Right cardiac atrium (tissue), 5 donors: Measurements from ENCODE around the gene CCNQ. TPM values are rescaled to one million over a fixed set of nuclear protein-coding genes. Genes with fewer than 3 reads are reported as not detected.

ENCODE experiments used
- ATAC-seq, 2 donors: fragments of 200-7000 bp; cut with Tn5 transposase; one replicate each; pipeline versions ENCODE4 v1.8.0 to v1.9.1; 2020; ENCODE audit warnings: moderate library complexity in 2 of 2, mild to moderate bottlenecking in 1 of 2
- DNase-seq, 3 donors: peaks; one replicate each; pipeline ENCODE4 v3.0.0-alpha.2; 2020
- H3K27ac ChIP-seq: one replicate; pipeline ENCODE4 v1.5.1; 2013; ENCODE audit warnings: mild to moderate bottlenecking, low read length, control low read depth, moderate library complexity
- H3K27me3 ChIP-seq: one replicate; pipeline ENCODE4 v1.6.1; 2013; ENCODE audit not compliant: control insufficient read depth, insufficient read depth
- H3K4me1 ChIP-seq: one replicate; pipeline ENCODE4 v1.6.1; 2013; ENCODE audit warnings: low read length; ENCODE audit not compliant: control insufficient read depth, insufficient read depth
- H3K4me3 ChIP-seq: one replicate; pipeline ENCODE4 v1.5.1; 2013; ENCODE audit warnings: low read length, control low read depth
- H3K9me3 ChIP-seq: one replicate; pipeline ENCODE4 v1.6.1; 2013; ENCODE audit warnings: low read length; ENCODE audit not compliant: control insufficient read depth
- WGBS: extraction: QIAGEN DNeasy Blood & Tissue Kit; methylation state at CpG from one replicate; pipeline ENCODE4 v1.1.7; 2013; 5-methylcytosine and 5-hydroxymethylcytosine counted together
- intact Hi-C, 4 donors: fragments of 100-400 bp; cut with DNase I; formaldehyde crosslinking; loops; one replicate each; pipeline versions ENCODE4 v1.11.0 to v1.14.0; 2022 to 2023
- polyA plus RNA-seq: library from polyadenylated mRNA; stranded (reverse); fragments of 200-250 nt; gene quantifications from one replicate; pipeline ENCODE4 v1.2.3, GENCODE V29; 2013
- total RNA-seq, 4 donors: library from RNA; stranded (reverse); fragmentation: NEBNext Ultra II Directional; extraction: Animal tissue kit (Norgen Biotek cat#: 25700); gene quantifications; one replicate each; pipeline ENCODE4 v1.2.1, GENCODE V29; 2021
- donor health status: healthy with polysubstance abuse.
- donor health status: DM: no; HTN: yes; CAD: no.
- donor health status: DM: no; HTN: no; CAD: no.
- donor health status: DM: no; HTN: yes; CAD: no; lungs with severe emphysema.
- donor health status: DM: yes; HTN: yes; CAD: no.

Gene CCNQ
- total and polyA plus RNA-seq, 5 donors: 24.4 to 55.0 (median 31.4) TPM

DNA sequence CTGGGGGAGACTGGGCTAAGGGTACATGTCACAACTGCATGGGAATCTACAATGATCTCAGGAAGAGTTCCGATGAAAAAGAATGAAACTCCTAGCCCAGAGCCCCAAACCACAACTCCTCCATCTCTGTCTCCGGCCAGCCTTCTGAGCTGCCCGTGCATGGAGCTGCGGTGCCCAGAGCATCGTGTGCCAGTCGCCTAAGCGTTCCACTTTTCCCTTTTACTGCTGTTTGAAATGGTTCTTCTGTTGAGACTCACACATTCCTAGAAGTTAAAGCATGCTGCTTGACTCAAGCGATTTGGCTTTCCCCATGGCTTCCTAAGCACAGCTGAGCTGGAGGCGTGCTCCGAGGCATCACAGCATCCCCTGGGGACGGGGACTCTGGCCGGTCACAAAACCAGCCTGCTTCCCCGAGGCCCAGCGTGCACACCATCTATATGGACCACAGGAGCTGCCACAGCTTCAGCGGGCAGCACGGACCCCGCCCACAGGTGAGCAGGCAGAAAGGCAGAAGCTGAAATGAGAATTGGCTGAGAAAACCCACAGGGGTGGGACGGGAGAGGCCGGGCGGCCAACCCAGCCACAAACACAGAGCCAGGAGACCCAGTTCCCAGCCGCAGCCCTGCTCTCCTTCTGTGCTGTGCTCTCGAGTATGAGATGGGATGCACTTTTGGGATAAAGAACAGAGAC, 5.0 kb downstream of the CCNQ start:
- intact Hi-C loops: loop anchor here in 1 of 4 donors (10.0 kb wide), 1 partner anchor 491 kb away; no protein-coding TSS in a partner anchor
- DNase-seq (no peak), ATAC-seq (no peak)
- Histone ChIP-seq H3K27ac (peak overlapping the region; percentile 34), H3K4me1 (no peaks in the 10 kb centered on the region), H3K27me3 (no peaks in the 10 kb centered on the region), H3K9me3 (no peaks in the 10 kb centered on the region), H3K4me3 (no peak overlapping the region)
- WGBS: 89% methylated on average over 22 of the region's 22 CpGs

DNA sequence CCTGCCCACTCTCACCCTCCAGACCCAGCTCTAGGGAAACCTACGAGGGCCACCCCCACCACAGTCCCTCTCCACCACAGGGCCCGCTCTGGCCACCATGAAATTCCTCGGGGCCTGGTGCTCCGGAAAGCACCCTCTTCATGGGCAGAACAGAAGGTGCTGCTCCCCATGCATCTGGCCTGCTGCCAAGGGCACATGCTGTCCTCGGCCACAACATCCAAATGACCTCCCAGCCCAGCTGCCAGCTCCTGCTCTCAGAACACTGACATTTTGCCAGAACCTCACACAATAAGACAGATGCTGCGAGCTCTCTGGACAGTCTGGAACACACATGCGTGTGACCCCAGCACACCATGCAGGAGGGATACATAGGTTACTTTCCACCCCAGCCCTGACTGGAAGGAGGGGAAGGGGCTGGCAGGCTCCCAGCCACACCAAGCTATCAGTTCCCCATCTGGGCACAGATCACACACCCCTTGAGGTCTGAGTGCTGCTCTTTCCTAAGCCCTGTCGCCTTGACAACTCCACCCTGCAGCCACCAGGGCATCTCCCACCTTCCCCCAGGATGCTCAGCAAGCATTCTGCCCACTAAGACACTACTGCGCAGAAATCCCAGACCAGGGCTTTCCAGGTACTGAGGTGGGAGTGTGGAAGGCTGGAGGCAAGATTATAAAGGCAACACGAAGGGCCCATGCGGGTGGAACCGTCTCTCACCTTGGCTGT, 5.8 kb downstream of the CCNQ start:
- 73% methylated on average over 12 of the region's 12 CpGs for WGBS
- intact Hi-C loops: loop anchor here in 1 of 4 donors (10.0 kb wide), 1 partner anchor 492 kb away; no protein-coding TSS in a partner anchor

DNA sequence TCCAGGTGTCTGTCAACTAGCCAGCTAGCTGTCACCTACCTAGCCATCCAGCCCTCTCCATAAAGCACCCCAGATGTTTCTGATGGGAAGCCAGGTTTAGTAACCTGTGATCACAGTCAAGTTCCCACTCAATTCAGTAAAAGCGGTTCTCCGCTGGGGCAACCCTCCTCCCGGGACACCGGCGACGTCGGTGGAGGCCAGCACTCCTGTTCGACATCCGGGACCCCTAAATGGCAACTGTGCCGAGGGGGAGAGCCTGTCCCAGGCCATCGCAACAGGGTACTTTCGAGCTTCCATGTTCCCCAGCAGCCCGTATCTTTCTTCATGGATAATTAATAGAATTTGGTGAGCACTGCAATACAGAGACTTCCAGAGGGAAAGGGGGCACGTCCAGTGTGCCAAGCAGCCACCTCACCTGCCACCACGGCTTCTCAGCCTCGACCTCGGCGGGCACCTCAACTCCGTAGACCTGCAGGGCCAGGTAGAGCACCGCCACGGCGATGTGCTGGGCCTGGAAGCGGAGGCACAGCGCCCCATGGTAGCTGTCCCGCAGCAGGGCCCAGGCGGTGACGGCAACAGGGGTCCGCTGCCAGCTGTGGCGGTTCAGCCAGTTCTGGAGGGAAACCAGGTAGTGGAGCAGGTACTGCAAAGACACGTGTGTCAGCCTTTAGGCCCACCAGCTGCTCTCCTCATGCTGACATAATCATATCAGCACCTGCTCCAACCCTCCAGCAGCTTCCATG, 6.7 kb downstream of the CCNQ start:
- 96% methylated on average over 30 of the region's 30 CpGs for WGBS
- no peak overlapping the region for H3K4me3 ChIP-seq
- H3K4me1 ChIP-seq: no peaks in the 10 kb centered on the region
- DNase-seq (no peak), ATAC-seq (no peak)
- peak overlapping the region; percentile 75 for H3K27ac ChIP-seq
- H3K9me3 ChIP-seq: no peaks in the 10 kb centered on the region
- intact Hi-C loops: loop anchor here in 1 of 4 donors (10.0 kb wide), 1 partner anchor 493 kb away; no protein-coding TSS in a partner anchor
- H3K27me3 ChIP-seq: no peaks in the 10 kb centered on the region

More for the DNA sequence above, 5.8 kb downstream of the CCNQ start:
- H3K27me3 ChIP-seq: no peaks in the 10 kb centered on the region
- ATAC-seq (peak; percentile 65 to 81), DNase-seq (peak; percentile 46 to 86 (median 80))
- no peaks in the 10 kb centered on the region for H3K4me1 ChIP-seq
- no peak overlapping the region for H3K4me3 ChIP-seq
- H3K9me3 ChIP-seq: no peaks in the 10 kb centered on the region
- peak overlapping the region; percentile 75 for H3K27ac ChIP-seq

DNA sequence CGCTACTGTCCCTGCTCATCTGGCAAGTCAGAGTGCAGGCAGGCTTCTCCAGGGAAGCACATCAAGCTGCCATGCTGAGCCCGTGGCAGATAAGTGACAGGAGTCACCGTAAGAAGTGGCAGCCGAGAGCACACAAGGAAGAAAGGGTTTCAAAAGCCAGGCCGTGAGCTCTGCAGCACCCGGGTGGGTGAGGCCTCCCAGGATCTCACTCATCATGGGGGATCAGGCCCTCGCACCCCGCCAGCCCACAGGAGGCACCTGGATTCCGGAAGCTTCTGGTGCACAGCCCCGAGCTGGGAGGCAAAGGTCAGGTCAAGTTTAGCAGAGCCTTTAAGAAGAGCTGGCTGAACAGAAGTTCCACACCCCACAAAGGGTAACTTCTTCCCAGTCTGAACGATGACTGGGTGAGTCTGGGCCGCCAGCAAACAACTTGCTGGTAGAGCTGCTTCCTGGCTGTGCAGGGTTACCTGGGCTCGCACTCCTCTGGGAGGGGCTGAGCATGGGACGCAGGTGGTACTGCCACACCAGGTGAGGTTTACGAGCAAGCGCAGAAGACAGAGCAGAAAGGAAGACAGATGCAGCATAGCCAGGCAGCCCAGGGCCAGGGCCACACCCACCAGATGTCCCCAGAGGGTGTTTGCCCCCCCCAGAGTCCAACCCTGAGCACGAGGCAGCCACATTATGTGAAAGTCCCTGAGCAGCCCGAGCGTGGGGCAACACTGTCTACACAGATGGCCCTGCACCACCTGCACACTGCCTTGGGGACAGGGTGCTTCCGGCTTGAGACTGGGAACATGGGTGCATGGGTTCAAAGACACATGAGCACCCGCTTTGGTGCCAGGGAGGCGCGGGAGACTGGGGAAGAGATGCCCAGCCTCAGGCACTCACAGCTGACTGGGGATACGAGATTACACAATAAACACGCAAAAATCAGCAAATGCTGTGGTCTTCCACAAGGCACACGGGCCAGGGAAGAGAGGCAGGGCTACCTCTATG, 7.7 kb downstream of the CCNQ start:
- WGBS: 88% methylated on average over 26 of the region's 26 CpGs
- Histone ChIP-seq H3K9me3 (no peaks in the 10 kb centered on the region), H3K4me1 (no peaks in the 10 kb centered on the region), H3K4me3 (no peak overlapping the region), H3K27me3 (no peaks in the 10 kb centered on the region), H3K27ac (peak overlapping the region; percentile 56)
- intact Hi-C loops: loop anchor here in 1 of 4 donors (10.0 kb wide), 1 partner anchor 494 kb away; no protein-coding TSS in a partner anchor
- DNase-seq (no peak), ATAC-seq (no peak)

DNA sequence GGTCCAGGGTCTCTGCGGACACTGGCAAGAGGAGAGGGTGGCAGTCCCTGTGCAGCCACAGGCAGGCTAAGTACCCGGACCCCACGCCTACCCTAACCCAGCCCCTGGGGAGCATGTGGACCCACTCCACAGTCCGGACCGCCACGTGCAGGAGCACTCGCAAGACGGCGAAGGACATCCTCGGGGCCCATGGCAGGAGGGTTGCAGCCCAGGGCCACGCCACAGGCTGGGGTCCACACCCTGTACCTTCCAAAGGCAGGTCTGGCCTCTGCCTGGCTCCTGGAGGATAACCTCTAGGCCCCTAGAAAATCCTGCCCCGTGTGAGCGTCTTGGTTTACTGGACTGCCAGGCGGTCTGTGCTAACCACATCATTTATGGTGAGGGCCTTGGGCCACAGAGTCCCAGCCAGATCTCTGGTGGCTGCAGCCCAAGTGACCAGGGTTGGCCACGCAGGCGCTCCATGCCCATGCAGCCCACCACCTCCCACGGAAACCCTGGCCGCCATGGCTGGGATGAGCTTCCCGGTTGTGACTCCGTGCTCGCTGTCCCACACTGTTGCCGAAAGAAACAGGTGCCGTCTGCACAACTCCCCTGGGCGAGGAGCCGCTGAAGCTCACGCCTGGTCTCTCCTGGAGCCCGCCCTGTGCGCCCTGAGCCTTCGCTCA, 10.0 kb downstream of the CCNQ start:
- no peak for ATAC-seq
- 95% methylated on average over 29 of the region's 29 CpGs for whole genome bisulfite sequencing
- no peaks in the 10 kb centered on the region for H3K4me1 ChIP-seq
- H3K4me3 ChIP-seq: no peak overlapping the region
- H3K9me3 ChIP-seq: no peaks in the 10 kb centered on the region
- DNase-seq: no peak
- H3K27me3 ChIP-seq: no peaks in the 10 kb centered on the region
- no peak overlapping the region for H3K27ac ChIP-seq
- intact Hi-C loops: no loop called here

DNA sequence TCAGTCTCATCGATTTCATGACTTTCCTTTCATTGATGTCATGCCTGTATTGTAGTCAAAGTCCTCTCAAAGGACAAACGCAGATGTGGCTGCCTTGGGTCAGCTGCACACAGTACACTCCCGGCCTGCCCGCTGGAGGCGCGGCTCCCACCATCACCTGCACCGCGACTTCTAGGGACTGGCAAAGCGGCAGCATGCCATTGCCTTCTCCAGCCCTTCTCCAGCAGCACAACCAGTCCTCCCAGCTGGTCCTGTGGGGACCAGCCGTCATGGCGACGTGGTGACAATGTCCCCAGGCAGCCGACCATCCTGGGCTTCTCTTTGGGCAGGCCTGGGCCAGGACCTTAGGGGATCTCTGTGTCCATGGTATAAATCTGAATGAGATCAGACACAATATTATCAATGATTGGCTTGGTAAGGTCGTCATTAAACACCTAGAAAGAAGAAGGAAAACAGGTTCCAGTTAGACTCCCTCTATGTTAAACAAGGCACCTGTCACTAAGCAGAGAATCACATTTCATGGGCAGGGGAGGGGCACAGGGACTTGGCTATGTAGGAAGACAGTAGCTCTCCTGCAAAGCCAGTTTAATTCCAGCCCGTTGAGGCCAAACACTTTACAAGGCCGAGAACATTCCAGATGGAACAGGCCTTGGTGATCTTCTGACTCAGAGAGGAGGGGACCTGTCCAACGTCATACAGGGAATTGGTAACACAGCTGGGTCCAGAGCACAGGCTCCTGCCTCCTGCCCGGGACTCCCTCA, 10.7 kb downstream of the CCNQ start:
- 94% methylated on average over 18 of the region's 18 CpGs for WGBS
- H3K4me1 ChIP-seq: no peaks in the 10 kb centered on the region
- H3K4me3 ChIP-seq: no peak overlapping the region
- H3K27ac ChIP-seq: no peak overlapping the region
- ATAC-seq (no peak), DNase-seq (no peak)
- intact Hi-C loops: no loop called here
- no peaks in the 10 kb centered on the region for H3K9me3 ChIP-seq
- H3K27me3 ChIP-seq: no peaks in the 10 kb centered on the region

DNA sequence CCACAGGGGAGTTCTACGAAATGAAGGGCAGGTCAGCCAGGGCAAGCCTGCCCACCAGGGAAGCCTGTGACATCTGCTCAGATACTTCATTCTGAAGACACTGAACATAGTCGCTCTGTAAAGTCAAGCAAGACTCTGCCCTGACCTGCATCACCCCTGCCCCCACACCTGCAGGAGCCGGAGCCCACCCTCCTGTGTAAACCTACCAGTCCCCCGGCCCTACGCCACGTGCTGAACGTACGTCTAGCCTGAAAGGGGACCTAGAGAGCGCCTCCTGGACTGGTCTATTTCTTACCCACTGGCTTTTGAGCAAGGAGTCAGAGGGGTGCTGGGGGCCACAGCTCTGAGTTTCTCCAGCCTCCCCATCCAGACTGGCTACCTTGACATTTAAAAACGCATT, 11.6 kb downstream of the CCNQ start:
- Histone ChIP-seq H3K9me3 (no peaks in the 10 kb centered on the region), H3K4me3 (no peak overlapping the region), H3K27me3 (no peaks in the 10 kb centered on the region), H3K27ac (no peak overlapping the region), H3K4me1 (no peaks in the 10 kb centered on the region)
- 96% methylated on average over 10 of the region's 10 CpGs for WGBS
- intact Hi-C loops: no loop called here
- ATAC-seq (no peak), DNase-seq (no peak)

DNA sequence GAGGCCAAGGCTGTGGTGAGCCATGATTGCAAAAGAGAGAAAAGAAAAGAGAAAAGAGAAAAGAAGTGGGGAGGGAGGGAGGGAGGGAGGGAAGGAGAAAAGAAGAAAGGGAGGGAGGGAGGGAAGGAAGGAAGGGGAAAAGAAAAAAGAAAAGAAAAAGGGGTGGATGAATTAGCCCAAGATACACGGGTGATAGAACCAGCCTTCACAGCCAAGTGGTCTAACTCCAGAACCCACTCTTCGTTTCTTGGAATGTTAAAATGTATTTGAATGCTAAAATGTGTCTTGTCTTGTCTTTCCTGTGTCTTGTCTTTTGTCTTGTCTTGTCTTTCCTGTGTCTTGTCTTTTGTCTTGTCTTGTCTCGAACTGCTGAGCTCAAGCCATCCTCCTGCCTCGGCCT, 13.1 kb downstream of the CCNQ start:
- H3K4me3 ChIP-seq: no peak overlapping the region
- WGBS: 89% methylated on average over 4 of the region's 4 CpGs
- DNase-seq: no peak
- intact Hi-C loops: no loop called here
- no peaks in the 10 kb centered on the region for H3K9me3 ChIP-seq
- H3K27ac ChIP-seq: no peak overlapping the region
- no peaks in the 10 kb centered on the region for H3K4me1 ChIP-seq
- no peak for ATAC-seq
- H3K27me3 ChIP-seq: no peaks in the 10 kb centered on the region

DNA sequence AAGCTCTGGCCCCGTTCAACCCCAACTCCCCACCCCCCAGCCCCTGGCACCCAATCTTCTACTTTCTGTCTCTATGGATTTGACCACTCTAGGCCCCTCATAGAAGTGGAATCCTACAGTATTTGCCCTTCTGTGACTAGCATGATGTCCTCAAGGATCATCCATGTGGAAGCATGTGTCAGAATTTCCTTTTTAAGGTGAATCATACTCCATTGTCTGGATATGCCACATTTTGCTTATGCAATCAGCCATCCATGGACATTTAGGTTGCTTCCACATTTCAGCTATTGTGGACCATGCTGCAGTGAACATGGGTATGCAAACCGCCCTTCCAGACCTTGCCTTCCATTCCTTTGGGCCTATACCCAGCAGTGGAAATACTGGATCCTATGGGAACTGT, 15.5 kb downstream of the CCNQ start:
- ATAC-seq (no peak), DNase-seq (no peak)
- 60% methylated on average over 2 of the region's 2 CpGs for WGBS
- Histone ChIP-seq H3K27me3 (no peaks in the 10 kb centered on the region), H3K9me3 (no peaks in the 10 kb centered on the region), H3K4me1 (no peaks in the 10 kb centered on the region), H3K27ac (no peak overlapping the region), H3K4me3 (no peak overlapping the region)
- intact Hi-C loops: no loop called here
